H1 (cell line): ENCODE data around the gene AP4M1. TPM values are rescaled to one million over a fixed set of nuclear protein-coding genes. Genes with fewer than 3 reads are reported as not detected.

Experiments used
- CTCF ChIA-PET: fragments of 300-600 bp; sonication (Branson Sonifier 250); formaldehyde crosslinking; loops from one replicate; lab custom pipeline; 2021; ENCODE audit not compliant: partially characterized antibody; lab: Charles Lee
- POLR2A ChIA-PET: fragments of 300-600 bp; sonication (Branson Sonifier 250); formaldehyde crosslinking; loops from one replicate; lab custom pipeline; 2021; ENCODE audit warnings: inconsistent platforms; ENCODE audit not compliant: partially characterized antibody; lab: Charles Lee
- DNase-seq, 2 experiments: peaks; one replicate each; pipeline versions ENCODE4 v3.0.0 to v3.0.0-alpha.2; 2010 to 2022; ENCODE audit warnings: low spot score in 2 of 2, low read depth in 1 of 2, mixed read lengths in 1 of 2
- FAIRE-seq: peaks from 2 replicates; lab custom pipeline; 2011; peaks lifted over from hg19 to GRCh38; lab: Jason Lieb, UNC
- H2AFZ ChIP-seq: 2 replicates; pipeline ENCODE4 v1.8.1; 2012; ENCODE audit warnings: low read length, inconsistent platforms
- H2AK5ac ChIP-seq: 2 replicates; pipeline ENCODE4 v1.6.1; 2013; ENCODE audit warnings: low read depth, low read length
- H2BK120ac ChIP-seq: replicated peaks from 2 replicates; pipeline ENCODE3; 2013; ENCODE audit warnings: low read depth, low read length, inconsistent platforms
- H2BK12ac ChIP-seq: 2 replicates; pipeline ENCODE4 v1.6.1; 2013; ENCODE audit warnings: low read depth, low read length
- H2BK15ac ChIP-seq: 2 replicates; pipeline ENCODE4 v1.6.1; 2013; ENCODE audit warnings: low read length
- H2BK20ac ChIP-seq: 2 replicates; pipeline ENCODE4 v1.6.1; 2013; ENCODE audit warnings: low read length
- H2BK5ac ChIP-seq: 2 replicates; pipeline ENCODE4 v1.6.1; 2013; ENCODE audit warnings: low read depth, low read length
- H3K14ac ChIP-seq: 2 replicates; pipeline ENCODE4 v1.6.1; 2013; ENCODE audit warnings: inconsistent platforms; ENCODE audit not compliant: insufficient read length
- H3K18ac ChIP-seq: 2 replicates; pipeline ENCODE4 v1.6.1; 2013; ENCODE audit warnings: low read length; ENCODE audit errors: extremely low read depth
- H3K23ac ChIP-seq: 2 replicates; pipeline ENCODE4 v1.6.1; 2013; ENCODE audit warnings: inconsistent platforms; ENCODE audit not compliant: insufficient read length
- H3K23me2 ChIP-seq: 2 replicates; pipeline ENCODE4 v1.6.1; 2013; ENCODE audit warnings: low read depth, low read length
- H3K27ac ChIP-seq: 2 replicates; pipeline ENCODE4 v1.6.1; 2011; ENCODE audit warnings: low read depth, low read length, inconsistent platforms
- H3K27me3 ChIP-seq, 4 experiments: replicated peaks in 1 of 4; 1 replicate in 1 of 4; 2 replicates in 3 of 4; pipeline versions ENCODE4 v1.6.1 to v1.8.1; 2011 to 2013; ENCODE audit warnings: low read length in 3 of 4, mild to moderate bottlenecking in 3 of 4, inconsistent platforms in 2 of 4, mixed read lengths in 2 of 4, moderate library complexity in 1 of 4; ENCODE audit not compliant: control insufficient read depth in 3 of 4, insufficient read depth in 3 of 4; ENCODE audit errors: extremely low read depth in 1 of 4
- H3K36me3 ChIP-seq, 4 experiments: 2 replicates each; pipeline versions ENCODE4 v1.6.1 to v1.8.1; 2011 to 2013; ENCODE audit warnings: mild to moderate bottlenecking in 4 of 4, low read length in 3 of 4, moderate library complexity in 2 of 4, control low read depth in 1 of 4, inconsistent platforms in 1 of 4; ENCODE audit not compliant: insufficient read depth in 4 of 4, control insufficient read depth in 2 of 4
- H3K4ac ChIP-seq: replicated peaks from 2 replicates; pipeline ENCODE3; 2013; ENCODE audit warnings: low read length, low read depth, mixed read lengths, inconsistent platforms; ENCODE audit not compliant: insufficient read length
- H3K4me1 ChIP-seq, 4 experiments: replicated peaks in 1 of 4; 1 replicate in 1 of 4; 2 replicates in 3 of 4; pipeline versions ENCODE4 v1.6.1 to v1.8.1; 2011 to 2013; ENCODE audit warnings: low read length in 3 of 4, inconsistent platforms in 2 of 4, mixed read lengths in 1 of 4; ENCODE audit not compliant: insufficient read depth in 4 of 4, control insufficient read depth in 3 of 4
- H3K4me2 ChIP-seq, 2 experiments: 2 replicates each; pipeline versions ENCODE4 v1.6.1 to v1.8.1; 2011 to 2013; ENCODE audit warnings: low read depth in 2 of 2, low read length in 2 of 2, control low read depth in 1 of 2, inconsistent platforms in 1 of 2, mild to moderate bottlenecking in 1 of 2; ENCODE audit not compliant: insufficient read depth in 1 of 2
- H3K4me3 ChIP-seq, 4 experiments: fragments of 200-600, 300-600 bp in 1 of 4; sonication (generic), shearing (Covaris generic), sonication (Bioruptor Twin) in 1 of 4; 2 replicates each; pipeline versions ENCODE4 v1.5.1 to v1.8.1; 2011 to 2016; ENCODE audit warnings: low read length in 4 of 4, low read depth in 3 of 4, control low read depth in 2 of 4, inconsistent platforms in 2 of 4, mild to moderate bottlenecking in 2 of 4, mixed read lengths in 1 of 4, moderate library complexity in 1 of 4; ENCODE audit not compliant: insufficient read depth in 2 of 4; ENCODE audit errors: extremely low read depth in 1 of 4
- H3K56ac ChIP-seq: replicated peaks from 2 replicates; pipeline ENCODE3; 2013; ENCODE audit warnings: low read depth, mild to moderate bottlenecking, mixed read lengths, low read length, inconsistent platforms; ENCODE audit not compliant: insufficient read length
- H3K79me1 ChIP-seq: 2 replicates; pipeline ENCODE4 v1.6.1; 2013; ENCODE audit warnings: low read depth, low read length, control low read depth
- H3K79me2 ChIP-seq, 2 experiments: 2 replicates each; pipeline versions ENCODE4 v1.6.1 to v1.8.1; 2012 to 2013; ENCODE audit warnings: low read length in 2 of 2, mild to moderate bottlenecking in 2 of 2, inconsistent platforms in 1 of 2; ENCODE audit not compliant: insufficient read depth in 2 of 2, control insufficient read depth in 1 of 2
- H3K9ac ChIP-seq, 4 experiments: replicated peaks in 1 of 4; 1 replicate in 1 of 4; 2 replicates in 3 of 4; pipeline versions ENCODE4 v1.6.1 to v1.8.1; 2011 to 2013; ENCODE audit warnings: low read depth in 3 of 4, low read length in 3 of 4, control low read depth in 2 of 4, mild to moderate bottlenecking in 2 of 4, moderate library complexity in 2 of 4, inconsistent platforms in 1 of 4; ENCODE audit errors: extremely low read depth in 1 of 4
- H3K9me3 ChIP-seq, 2 experiments: 2 replicates each; pipeline versions ENCODE4 v1.6.1 to v1.8.1; 2012 to 2013; ENCODE audit warnings: mild to moderate bottlenecking in 2 of 2, moderate library complexity in 2 of 2, control low read depth in 1 of 2, inconsistent platforms in 1 of 2, low read depth in 1 of 2, low read length in 1 of 2, mixed read lengths in 1 of 2; ENCODE audit not compliant: insufficient read depth in 2 of 2
- H4K20me1 ChIP-seq, 2 experiments: replicated peaks in 1 of 2; 2 replicates each; pipeline versions ENCODE3 to v1.8.1; 2011 to 2013; ENCODE audit warnings: inconsistent platforms in 2 of 2, low read length in 2 of 2, mild to moderate bottlenecking in 1 of 2; ENCODE audit not compliant: insufficient read depth in 2 of 2, control insufficient read depth in 1 of 2
- H4K5ac ChIP-seq: 2 replicates; pipeline ENCODE4 v1.6.1; 2013; ENCODE audit warnings: low read length, low read depth, mixed read lengths, inconsistent platforms; ENCODE audit not compliant: insufficient read length
- H4K8ac ChIP-seq: 2 replicates; pipeline ENCODE4 v1.8.0; 2013; ENCODE audit warnings: mild to moderate bottlenecking, moderate library complexity, low read length, inconsistent platforms; ENCODE audit not compliant: insufficient read depth; ENCODE audit errors: extremely low read depth
- H4K91ac ChIP-seq: replicated peaks from 2 replicates; pipeline ENCODE3; 2013; ENCODE audit warnings: low read length, mixed read lengths, inconsistent platforms; ENCODE audit not compliant: insufficient read length
- EZH2 ChIP-seq: fragments of 200-600 bp; sonication (generic); IDR thresholded peaks from 2 replicates; pipeline ENCODE4 v1.7.1; 2012; ENCODE audit warnings: low read depth, mild to moderate bottlenecking, moderate library complexity, low read length, inconsistent platforms; ENCODE audit not compliant: severe bottlenecking
- WGBS, 2 experiments: shearing (Covaris generic) in 1 of 2; methylation state at CpG; one replicate each; pipeline versions ENCODE4 v1.1.6 to v1.1.7; 2013 to 2015; ENCODE audit warnings: low lambda C conversion rate in 2 of 2, mixed read lengths in 2 of 2, inconsistent platforms in 1 of 2, low coverage in 1 of 2, missing lambda C conversion rate in 1 of 2; ENCODE audit not compliant: insufficient replicate concordance in 2 of 2, insufficient coverage in 1 of 2, insufficient read length in 1 of 2; ENCODE audit errors: extremely low coverage in 1 of 2, missing lambda C conversion rate in 1 of 2; 5-methylcytosine and 5-hydroxymethylcytosine counted together
- polyA plus RNA-seq, 7 experiments: library from polyadenylated mRNA; depleted of rRNA in 3 of 7; stranded (reverse) in 5 of 7; unstranded in 2 of 7; fragments of >200 nt in 5 of 7; fragments of 200-250 nt in 2 of 7; gene quantifications; 1 replicate in 5 of 7; 2 replicates in 1 of 7; 4 replicates in 1 of 7; pipeline versions ENCODE4 v1.2.1 to v1.2.3, GENCODE V29; 2011 to 2013; ENCODE audit warnings: missing spikeins in 2 of 7, mixed read lengths in 2 of 7
- total RNA-seq: library from RNA; stranded (reverse); fragmentation: NEBNext Ultra II Directional; extraction: Animal tissue kit (Norgen Biotek cat#: 25700); gene quantifications from 2 replicates; pipeline ENCODE4 v1.2.1, GENCODE V29; 2021

AP4M1 gene
- total and polyA plus RNA-seq, 2 of the 8 experiments (the other 6 are each of a cell fraction or from before 2014, with no cell fraction given) = 15.2 to 16.6 TPM

DNA sequence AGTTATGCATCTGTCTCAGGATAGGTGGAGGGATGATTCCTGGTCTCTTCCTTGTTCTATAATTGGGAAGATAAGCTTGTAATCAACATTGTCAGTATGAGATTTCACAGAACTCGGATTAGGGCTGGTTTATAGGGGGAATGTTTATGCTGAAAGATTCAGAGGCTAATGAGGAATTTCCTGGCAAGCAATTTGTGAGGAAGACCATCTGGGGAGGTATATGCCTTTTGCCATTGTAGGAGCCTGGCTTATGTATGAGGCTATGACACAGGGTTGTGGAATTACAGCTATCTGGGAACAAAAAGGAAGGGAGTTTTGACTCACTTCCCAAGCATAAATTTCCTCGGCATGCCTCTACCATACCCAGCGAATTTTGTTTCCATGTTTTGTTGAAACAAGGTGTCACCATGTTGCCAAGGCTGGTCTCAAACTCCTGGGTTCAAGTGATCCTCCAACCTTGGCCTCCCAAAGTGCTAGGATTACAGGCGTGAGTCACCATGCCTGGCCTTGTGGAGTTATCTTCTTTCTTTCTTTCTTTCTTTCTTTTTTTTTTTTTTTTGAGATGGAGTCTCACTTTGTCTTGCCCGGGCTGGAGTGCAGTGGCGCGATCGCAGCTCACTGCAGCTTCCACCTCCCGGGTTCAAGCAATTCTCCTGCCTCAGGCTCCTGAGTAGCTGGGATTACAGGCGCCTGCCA, 14.2 kb upstream of the AP4M1 start:
- ChIA-PET POLR2A (interaction anchor here (1.0 to 19.5 kb wide), 5 partner anchors 7 to 61 kb away, joined by 3 to 722 read pairs (median 7); partner anchors contain the start of genes AP4M1, LAMTOR4 and MCM7), CTCF (interaction anchor here (1.0 to 1.2 kb wide), 2 partner anchors 44 to 45 kb away, joined by 3 read pairs; no protein-coding TSS in a partner anchor)
- no peak overlapping the region for H3K23ac ChIP-seq
- H2BK20ac ChIP-seq = no peak overlapping the region; the same call in 1 of the 2 replicates
- H3K56ac ChIP-seq = no peak overlapping the region
- H2AK5ac ChIP-seq = no peak overlapping the region
- FAIRE-seq (no peak), DNase-seq (no peak)
- H3K4me1 ChIP-seq = peaks cover 0 to 9% (median 2%) of the 10 kb centered on the region in 4 experiments; a peak in 2 of 7 replicates
- H2AFZ ChIP-seq = no peak overlapping the region
- H4K91ac ChIP-seq = no peak overlapping the region
- H3K4me3 ChIP-seq = no peak overlapping the region
- H3K36me3 ChIP-seq = peaks cover 9 to 20% (median 16%) of the 10 kb centered on the region in 4 experiments; a peak in 7 of 8 replicates
- no peak overlapping the region for H4K8ac ChIP-seq
- H3K4me2 ChIP-seq = no peak overlapping the region
- whole genome bisulfite sequencing, 2 experiments = 92% methylated on average over 9 of the region's 10 CpGs; no CpG with 5 or more reads in 1 of the 2 experiments
- H3K23me2 ChIP-seq = peaks cover 4% of the 10 kb centered on the region; the same call in 1 of the 2 replicates
- H2BK12ac ChIP-seq = no peak overlapping the region; the same call in 1 of the 2 replicates
- H2BK120ac ChIP-seq = no peak overlapping the region
- peaks cover 0 to 6% of the 10 kb centered on the region in 2 experiments; a peak in 1 of 4 replicates for H3K79me2 ChIP-seq
- peaks cover 2 to 3% of the 10 kb centered on the region in 2 experiments for H4K20me1 ChIP-seq
- no peak overlapping the region for H3K27ac ChIP-seq
- no peaks in the 10 kb centered on the region for H3K79me1 ChIP-seq
- no peak overlapping the region for H3K4ac ChIP-seq
- no peak overlapping the region for H3K18ac ChIP-seq
- no peak overlapping the region for H3K9ac ChIP-seq
- no peaks in the 10 kb centered on the region for H3K9me3 ChIP-seq
- no peak overlapping the region for H2BK15ac ChIP-seq
- H3K14ac ChIP-seq = no peak overlapping the region
- H3K27me3 ChIP-seq = no peaks in the 10 kb centered on the region
- H4K5ac ChIP-seq = no peak overlapping the region
- H2BK5ac ChIP-seq = peak overlapping the region; percentile 5; the same call in 1 of the 2 replicates
- no peak for TF ChIP-seq EZH2
